BLaER1 treated with 17β-estradiol and CSF1 and Interleukin-3, amounts not matched to agents 10 nM and 100 nM (cell line): ENCODE results near the gene UACA.
"Not testable (repeated sequence)": the region's sequence is repeated elsewhere in the genome, so short reads cannot be mapped to it uniquely, and the experiment has no call there.

Experiments
- H3K27ac ChIP-seq, 11 experiments: shearing (Covaris generic); formaldehyde crosslinking; 2 replicates each; pipeline ENCODE4 v1.8.1; 2022
- H3K27me3 ChIP-seq, 11 experiments: shearing (Covaris generic); formaldehyde crosslinking; 2 replicates each; pipeline ENCODE4 v1.8.1; 2022
- H3K36me3 ChIP-seq, 11 experiments: shearing (Covaris generic); formaldehyde crosslinking; 2 replicates each; pipeline ENCODE4 v1.8.1; 2022
- H3K4me1 ChIP-seq, 10 experiments: shearing (Covaris generic); formaldehyde crosslinking; 2 replicates each; pipeline ENCODE4 v1.8.1; 2022
- H3K4me2 ChIP-seq, 11 experiments: shearing (Covaris generic); formaldehyde crosslinking; 2 replicates each; pipeline ENCODE4 v1.8.1; 2022
- H3K4me3 ChIP-seq, 10 experiments: shearing (Covaris generic); formaldehyde crosslinking; 2 replicates each; pipeline ENCODE4 v1.8.1; 2022
- H3K9ac ChIP-seq, 11 experiments: shearing (Covaris generic); formaldehyde crosslinking; 2 replicates each; pipeline ENCODE4 v1.8.1; 2022
- H3K9me3 ChIP-seq, 11 experiments: shearing (Covaris generic); formaldehyde crosslinking; replicated peaks in 1 of 11; 2 replicates each; pipeline ENCODE4 v1.8.1; 2022
- H4K20me1 ChIP-seq, 11 experiments: shearing (Covaris generic); formaldehyde crosslinking; 2 replicates each; pipeline ENCODE4 v1.8.1; 2022
- Cebpa-rat ChIP-seq, 11 experiments: shearing (Covaris generic); IDR thresholded peaks; 2 replicates each; pipeline ENCODE4 v1.8.1; 2022

Gene UACA

GRCh38 chr15:70669966-70670658 lies 93.2 kb downstream of the UACA start:
- Histone ChIP-seq H3K4me2 (0 out of 22 replicates have a peak overlapping the region, but pooled peaks of 1 of the 11 experiments have one; percentile 15), H3K27ac (no peak overlapping the region), H3K9ac (no peak overlapping the region), H4K20me1 (no peaks in the 10 kb centered on the region; a peak in 1 of 22 replicates), H3K4me1 (peaks cover 13 to 24% (median 18%) of the 10 kb centered on the region in 10 experiments), H3K4me3 (no peak overlapping the region), H3K36me3 (no peaks in the 10 kb centered on the region), H3K9me3 (no peaks in the 10 kb centered on the region), H3K27me3 (no peaks in the 10 kb centered on the region)
- TF ChIP-seq Cebpa-rat (IDR thresholded peaks at IDR 0.05), result no peak

- Histone ChIP-seq H3K27me3 (no peaks in the 10 kb centered on the region), H3K27ac (no peak overlapping the region), H3K9me3 (no peaks in the 10 kb centered on the region), H4K20me1 (no peaks in the 10 kb centered on the region; a peak in 1 of 22 replicates), H3K36me3 (no peaks in the 10 kb centered on the region), H3K4me2 (no peak overlapping the region), H3K4me3 (no peak overlapping the region), H3K4me1 (peaks cover 13 to 24% (median 18%) of the 10 kb centered on the region in 10 experiments), H3K9ac (no peak overlapping the region)
- TF ChIP-seq Cebpa-rat (IDR thresholded peaks at IDR 0.05), result no peak
Observed at GRCh38 chr15:70669006-70669602, 94.3 kb downstream of the UACA start.

- Histone ChIP-seq H3K9me3 (no peaks in the 10 kb centered on the region), H3K36me3 (no peaks in the 10 kb centered on the region), H3K27me3 (no peaks in the 10 kb centered on the region), H3K4me2 (no peak overlapping the region), H4K20me1 (no peaks in the 10 kb centered on the region), H3K9ac (no peak overlapping the region), H3K27ac (no peak overlapping the region), H3K4me1 (peaks cover 0 to 12% (median 0%) of the 10 kb centered on the region in 10 experiments; a peak in 5 of 20 replicates), H3K4me3 (no peak overlapping the region)
- TF ChIP-seq Cebpa-rat (IDR thresholded peaks at IDR 0.05), result no peak
Observed at GRCh38 chr15:70665599-70665998, 97.8 kb downstream of the UACA start.

GRCh38 chr15:70664494-70664893 lies 98.9 kb downstream of the UACA start:
- Histone ChIP-seq H3K4me2 (no peak overlapping the region), H3K4me3 (no peak overlapping the region), H4K20me1 (no peaks in the 10 kb centered on the region), H3K27me3 (no peaks in the 10 kb centered on the region), H3K9ac (no peak overlapping the region), H3K4me1 (peaks cover 0 to 12% (median 0%) of the 10 kb centered on the region in 10 experiments; a peak in 4 of 20 replicates), H3K9me3 (no peaks in the 10 kb centered on the region), H3K36me3 (no peaks in the 10 kb centered on the region), H3K27ac (no peak overlapping the region)
- TF ChIP-seq Cebpa-rat (IDR thresholded peaks at IDR 0.05), result no peak

- H3K4me3 ChIP-seq, H3K27me3 ChIP-seq, H3K27ac ChIP-seq, H4K20me1 ChIP-seq, H3K36me3 ChIP-seq, H3K9me3 ChIP-seq, H3K9ac ChIP-seq, H3K4me2 ChIP-seq: not testable (repeated sequence)
- peaks cover 0 to 12% (median 0%) of the 10 kb centered on the region in 10 experiments; a peak in 4 of 20 replicates for H3K4me1 ChIP-seq
Observed at GRCh38 chr15:70663069-70663468, 100.3 kb downstream of the UACA start.

- Histone ChIP-seq H4K20me1 (no peaks in the 10 kb centered on the region), H3K9ac (no peak overlapping the region), H3K4me3 (no peak overlapping the region), H3K4me1 (no peaks in the 10 kb centered on the region), H3K36me3 (no peaks in the 10 kb centered on the region), H3K9me3 (no peaks in the 10 kb centered on the region), H3K4me2 (no peak overlapping the region), H3K27me3 (no peaks in the 10 kb centered on the region), H3K27ac (no peak overlapping the region)
- TF ChIP-seq Cebpa-rat (IDR thresholded peaks at IDR 0.05), result no peak
Observed at GRCh38 chr15:70659662-70660061, 103.7 kb downstream of the UACA start.

GRCh38 chr15:70658641-70659040 lies 104.7 kb downstream of the UACA start:
- Histone ChIP-seq H3K9ac (no peak overlapping the region), H3K4me2 (no peak overlapping the region), H3K4me1 (no peaks in the 10 kb centered on the region), H3K4me3 (no peak overlapping the region), H4K20me1 (no peaks in the 10 kb centered on the region), H3K9me3 (no peaks in the 10 kb centered on the region), H3K36me3 (no peaks in the 10 kb centered on the region), H3K27ac (no peak overlapping the region), H3K27me3 (no peaks in the 10 kb centered on the region)
- no peak for TF ChIP-seq Cebpa-rat (IDR thresholded peaks at IDR 0.05)

- Histone ChIP-seq H3K4me2 (no peak overlapping the region), H3K36me3 (no peaks in the 10 kb centered on the region)
Observed at GRCh38 chr15:70653426-70653825, 109.9 kb downstream of the UACA start.

GRCh38 chr15:70652341-70652740 lies 111.0 kb downstream of the UACA start:
- no peak overlapping the region for H3K9ac ChIP-seq
- no peak for TF ChIP-seq Cebpa-rat (IDR thresholded peaks at IDR 0.05)
- H3K9me3 ChIP-seq, result no peaks in the 10 kb centered on the region
- H3K36me3 ChIP-seq, result no peaks in the 10 kb centered on the region
- H3K4me3 ChIP-seq, result no peak overlapping the region
- no peak overlapping the region for H3K27ac ChIP-seq
- H4K20me1 ChIP-seq, result no peaks in the 10 kb centered on the region
- no peaks in the 10 kb centered on the region for H3K4me1 ChIP-seq
- no peak overlapping the region for H3K4me2 ChIP-seq
- no peaks in the 10 kb centered on the region for H3K27me3 ChIP-seq

More at GRCh38 chr15:70653426-70653825, 109.9 kb downstream of the UACA start:
- Histone ChIP-seq H3K9me3 (no peaks in the 10 kb centered on the region), H3K4me1 (no peaks in the 10 kb centered on the region), H3K4me3 (no peak overlapping the region), H3K9ac (no peak overlapping the region), H3K27ac (no peak overlapping the region), H4K20me1 (no peaks in the 10 kb centered on the region), H3K27me3 (no peaks in the 10 kb centered on the region)
- TF ChIP-seq Cebpa-rat (IDR thresholded peaks at IDR 0.05), result no peak

- no peak overlapping the region for H3K9ac ChIP-seq
- H3K9me3 ChIP-seq, result no peaks in the 10 kb centered on the region
- H3K36me3 ChIP-seq, result no peaks in the 10 kb centered on the region
- H3K4me2 ChIP-seq, result no peak overlapping the region
- H3K4me3 ChIP-seq, result no peak overlapping the region
- H3K4me1 ChIP-seq, result no peaks in the 10 kb centered on the region
- no peak for TF ChIP-seq Cebpa-rat (IDR thresholded peaks at IDR 0.05)
- no peak overlapping the region for H3K27ac ChIP-seq
- no peaks in the 10 kb centered on the region for H3K27me3 ChIP-seq
- no peaks in the 10 kb centered on the region for H4K20me1 ChIP-seq
Observed at GRCh38 chr15:70651303-70651845, 112.0 kb downstream of the UACA start.
